ENCODE measurements around the gene KIF20A.
"Not testable (repeated sequence)": the region's sequence is repeated elsewhere in the genome, so short reads cannot be mapped to it uniquely, and the experiment has no call there.

Gene KIF20A

GRCh38 chr5:138188626-138189025, 9.7 kb downstream of the KIF20A start:
- DNase-seq: no peak

GRCh38 chr5:138192826-138193225, 13.9 kb downstream of the KIF20A start:
- no peak for DNase-seq

- not testable (repeated sequence) for DNase-seq
These were observed 14.9 kb downstream of the KIF20A start for GRCh38 chr5:138193859-138194258.

- DNase-seq: no peak
These were observed 32.1 kb downstream of the KIF20A start for GRCh38 chr5:138210985-138211384.

GRCh38 chr5:138212828-138213160, 33.9 kb downstream of the KIF20A start:
- DNase-seq: no peak

GRCh38 chr5:138213161-138214029, 34.5 kb downstream of the KIF20A start, which contains the start of gene CDC23:
TSS of gene CDC23 (minus strand) at chr5:138213323. CDS start at chr5:138213312, 11 bp downstream.
- peak; percentile 99 for DNase-seq

GRCh38 chr5:138216799-138217198, 37.9 kb downstream of the KIF20A start:
- DNase-seq: no peak

- DNase-seq: no peak
These were observed 44.6 kb downstream of the KIF20A start for GRCh38 chr5:138223532-138223931.

GRCh38 chr5:138224712-138225111, 45.8 kb downstream of the KIF20A start:
- no peak for DNase-seq

- no peak for DNase-seq
These were observed 48.0 kb downstream of the KIF20A start for GRCh38 chr5:138226910-138227309.

- no peak for DNase-seq
These were observed 50.5 kb downstream of the KIF20A start for GRCh38 chr5:138229387-138229786.

- DNase-seq: no peak
These were observed 51.3 kb downstream of the KIF20A start for GRCh38 chr5:138230261-138230660.

GRCh38 chr5:138230981-138231589, 52.2 kb downstream of the KIF20A start:
- peak; percentile 44 for DNase-seq

- no peak for DNase-seq
These were observed 54.4 kb downstream of the KIF20A start for GRCh38 chr5:138233280-138233679.

GRCh38 chr5:138234651-138235050, 55.7 kb downstream of the KIF20A start:
- DNase-seq: no peak
